ENCODE results near the gene TTLL1. TPM values are rescaled to one million over a fixed set of nuclear protein-coding genes. Genes with fewer than 3 reads are reported as not detected.

TTLL1 gene
- polyA plus RNA-seq, 3 donors, result 4.7 to 6.0 (median 5.6) TPM

DNA sequence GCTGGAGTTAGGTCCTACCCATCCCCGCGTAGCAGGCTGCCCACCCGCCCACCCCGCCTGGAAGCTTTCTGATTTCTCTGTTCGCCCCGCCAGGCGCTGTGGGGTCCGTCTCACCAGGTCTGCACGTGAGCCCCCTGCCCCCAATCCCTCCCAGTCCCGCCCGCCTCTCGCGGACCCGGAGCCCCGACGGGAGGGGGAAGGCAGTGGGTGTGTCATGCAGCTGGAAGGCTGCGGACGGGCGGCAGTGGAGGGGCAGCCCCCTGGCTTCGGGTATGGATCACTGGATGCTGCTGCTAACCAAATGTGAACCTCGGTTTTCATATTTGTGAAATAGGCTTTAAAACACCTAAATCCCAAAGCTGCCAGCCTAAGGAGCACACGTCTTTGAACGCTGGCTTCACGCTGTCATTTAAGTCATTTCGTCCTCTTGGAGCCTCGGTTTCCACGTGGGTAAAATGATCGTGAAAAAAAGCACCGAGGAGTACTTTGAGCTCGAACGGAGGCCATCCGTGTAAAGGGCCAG is 20.8 kb upstream of the TTLL1 start:
- Histone ChIP-seq H3K9me3 (replicated peaks in 1 of 2; ENCODE audit: control insufficient read depth in 1 of 2, insufficient read depth in 1 of 2, low read length in 2 of 2) (no peaks in the 10 kb centered on the region), H3K9ac (ENCODE audit: insufficient read depth, low read length, poor library complexity, severe bottlenecking) (no peak overlapping the region), H3K4me2 (replicated peaks; ENCODE audit: extremely low read depth, low read length, poor library complexity, severe bottlenecking) (peak overlapping the region; percentile 97), H3K36me3 (replicated peaks in 1 of 2; ENCODE audit: control insufficient read depth in 1 of 2, insufficient read depth in 2 of 2, low read length in 2 of 2) (no peaks in the 10 kb centered on the region), H3K4me1 (ENCODE audit: control insufficient read depth in 1 of 2, insufficient read depth in 2 of 2, low read length in 2 of 2) (peaks cover 24 to 30% of the 10 kb centered on the region in 2 donors), H4K20me1 (ENCODE audit: insufficient read depth, low read length) (no peaks in the 10 kb centered on the region), H3K27ac (ENCODE audit: low read depth in 1 of 2, low read length in 2 of 2) (no peak overlapping the region), H3K79me2 (ENCODE audit: insufficient read depth, low read length) (no peaks in the 10 kb centered on the region), H3K27me3 (ENCODE audit: control insufficient read depth in 2 of 2, insufficient read depth in 2 of 2, low read length in 2 of 2) (peaks cover 8 to 39% of the 10 kb centered on the region in 2 donors), H2AFZ (ENCODE audit: insufficient read depth, low read depth, low read length, poor library complexity, severe bottlenecking) (peak overlapping the region; percentile 91), H3K4me3 (replicated peaks in 1 of 3; ENCODE audit: low read depth in 2 of 3, low read length in 3 of 3) (peak overlapping the region; percentile 28 to 80 (median 38))
- Mint-ChIP-seq H3K9me3 (peaks cover 0 to 9% (median 0%) of the 10 kb centered on the region in 7 donors), H3K4me1 (peaks cover 21% of the 10 kb centered on the region), H3K36me3 (peaks cover 0 to 2% of the 10 kb centered on the region in 2 donors), H3K27ac (peak overlapping the region in 2 of 7 donors; percentile 9 to 53), H3K27me3 (ENCODE audit: low read depth in 3 of 3) (peaks cover 43 to 56% (median 43%) of the 10 kb centered on the region in 3 donors), H3K4me3 (peak overlapping the region; percentile 75 to 91)
- TF ChIP-seq, protein P1, sequence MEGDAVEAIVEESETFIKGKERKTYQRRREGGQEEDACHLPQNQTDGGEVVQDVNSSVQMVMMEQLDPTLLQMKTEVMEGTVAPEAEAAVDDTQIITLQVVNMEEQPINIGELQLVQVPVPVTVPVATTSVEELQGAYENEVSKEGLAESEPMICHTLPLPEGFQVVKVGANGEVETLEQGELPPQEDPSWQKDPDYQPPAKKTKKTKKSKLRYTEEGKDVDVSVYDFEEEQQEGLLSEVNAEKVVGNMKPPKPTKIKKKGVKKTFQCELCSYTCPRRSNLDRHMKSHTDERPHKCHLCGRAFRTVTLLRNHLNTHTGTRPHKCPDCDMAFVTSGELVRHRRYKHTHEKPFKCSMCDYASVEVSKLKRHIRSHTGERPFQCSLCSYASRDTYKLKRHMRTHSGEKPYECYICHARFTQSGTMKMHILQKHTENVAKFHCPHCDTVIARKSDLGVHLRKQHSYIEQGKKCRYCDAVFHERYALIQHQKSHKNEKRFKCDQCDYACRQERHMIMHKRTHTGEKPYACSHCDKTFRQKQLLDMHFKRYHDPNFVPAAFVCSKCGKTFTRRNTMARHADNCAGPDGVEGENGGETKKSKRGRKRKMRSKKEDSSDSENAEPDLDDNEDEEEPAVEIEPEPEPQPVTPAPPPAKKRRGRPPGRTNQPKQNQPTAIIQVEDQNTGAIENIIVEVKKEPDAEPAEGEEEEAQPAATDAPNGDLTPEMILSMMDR (IDR thresholded peaks at IDR 0.05), result no peak
- WGBS (ENCODE audit: insufficient coverage), result 7% methylated on average over 16 of the region's 32 CpGs
- no peak for DNase-seq
- intact Hi-C loops (cut with micrococcal nuclease), result no loop called here

DNA sequence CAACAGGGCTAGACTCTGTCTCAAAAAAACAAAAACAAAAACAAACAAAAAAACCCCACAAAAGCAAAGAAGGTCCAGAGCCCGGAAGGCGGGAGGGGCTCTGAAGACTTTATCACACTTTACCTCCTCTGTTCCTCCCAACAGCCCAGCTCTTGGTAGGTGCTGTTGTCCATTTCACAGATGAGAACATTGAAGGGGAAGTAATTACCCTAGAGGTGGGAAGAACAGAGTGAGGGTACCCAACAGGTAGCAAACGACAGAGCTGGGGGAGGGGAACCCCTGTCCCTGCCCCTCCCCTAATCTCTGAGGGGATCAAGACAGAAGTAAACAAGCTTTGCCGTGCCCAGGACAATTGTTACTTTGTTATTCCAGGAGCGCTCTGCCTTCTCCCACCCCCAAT is 20.3 kb upstream of the TTLL1 start:
- H3K36me3 ChIP-seq (replicated peaks in 1 of 2; ENCODE audit: control insufficient read depth in 1 of 2, insufficient read depth in 2 of 2, low read length in 2 of 2), result no peaks in the 10 kb centered on the region
- H3K4me1 ChIP-seq (ENCODE audit: control insufficient read depth in 1 of 2, insufficient read depth in 2 of 2, low read length in 2 of 2), result peaks cover 24 to 27% of the 10 kb centered on the region in 2 donors
- H3K27me3 ChIP-seq (ENCODE audit: control insufficient read depth in 2 of 2, insufficient read depth in 2 of 2, low read length in 2 of 2), result peaks cover 8 to 39% of the 10 kb centered on the region in 2 donors
- H3K9me3 ChIP-seq (replicated peaks in 1 of 2; ENCODE audit: control insufficient read depth in 1 of 2, insufficient read depth in 1 of 2, low read length in 2 of 2), result no peaks in the 10 kb centered on the region
- no peak for DNase-seq
- intact Hi-C loops (cut with micrococcal nuclease), result no loop called here
- Mint-ChIP-seq H3K27me3 (ENCODE audit: low read depth in 3 of 3) (peaks cover 42 to 56% (median 43%) of the 10 kb centered on the region in 3 donors), H3K36me3 (peaks cover 0 to 2% of the 10 kb centered on the region in 2 donors), H3K4me3 (peak overlapping the region; percentile 9 to 51), H3K4me1 (peaks cover 20% of the 10 kb centered on the region), H3K27ac (no peak overlapping the region), H3K9me3 (peaks cover 0 to 9% (median 0%) of the 10 kb centered on the region in 7 donors)
- H3K27ac ChIP-seq (ENCODE audit: low read depth in 1 of 2, low read length in 2 of 2), result no peak overlapping the region
- TF ChIP-seq, protein P1 (IDR thresholded peaks at IDR 0.05), result no peak
- WGBS (ENCODE audit: insufficient coverage), result 83% methylated on average over 2 of the region's 5 CpGs
- H3K4me2 ChIP-seq (replicated peaks; ENCODE audit: extremely low read depth, low read length, poor library complexity, severe bottlenecking), result no peak overlapping the region
- H3K79me2 ChIP-seq (ENCODE audit: insufficient read depth, low read length), result no peaks in the 10 kb centered on the region
- H2AFZ ChIP-seq (ENCODE audit: insufficient read depth, low read depth, low read length, poor library complexity, severe bottlenecking), result no peak overlapping the region
- no peak overlapping the region for H3K4me3 ChIP-seq (replicated peaks in 1 of 3; ENCODE audit: low read depth in 2 of 3, low read length in 3 of 3)
- H3K9ac ChIP-seq (ENCODE audit: insufficient read depth, low read length, poor library complexity, severe bottlenecking), result no peak overlapping the region
- no peaks in the 10 kb centered on the region for H4K20me1 ChIP-seq (ENCODE audit: insufficient read depth, low read length)

All from CD14-positive monocyte (primary cell).